ENCODE data around the gene TTC1. TPM values are rescaled to one million over a fixed set of nuclear protein-coding genes. Genes with fewer than 3 reads are reported as not detected.
"Not testable (repeated sequence)": the region's sequence is repeated elsewhere in the genome, so short reads cannot be mapped to it uniquely, and the experiment has no call there.

TTC1 gene
- polyA plus RNA-seq, 4 donors, result 42.2 to 49.2 (median 44.5) TPM

DNA sequence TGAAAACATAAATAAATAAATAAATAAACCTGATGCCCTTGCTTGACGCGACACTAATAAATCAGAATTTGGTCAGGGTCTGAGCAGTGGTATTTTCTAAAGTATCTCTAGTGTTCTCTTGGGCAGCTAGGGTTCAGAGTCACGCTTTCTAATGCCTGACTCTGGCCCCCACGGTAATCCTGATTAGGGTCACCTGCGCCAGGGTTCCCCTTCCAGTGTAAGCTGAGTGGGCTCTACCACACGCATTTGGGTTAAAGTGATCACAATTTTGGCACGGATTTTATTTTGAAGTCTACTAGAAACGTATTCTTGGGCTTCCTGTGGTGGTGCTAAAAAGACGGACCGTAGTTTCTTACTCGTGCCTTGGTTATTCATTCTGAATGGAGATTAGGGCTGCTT lies 651 bp downstream of the TTC1 start:
- Histone ChIP-seq H3K27ac (ENCODE audit: low read depth in 1 of 3, low read length in 2 of 3) (no peak overlapping the region), H3K9me3 (ENCODE audit: control insufficient read depth in 2 of 2, insufficient read depth in 1 of 2, low read depth in 1 of 2, low read length in 1 of 2) (no peaks in the 10 kb centered on the region), H3K4me3 (ENCODE audit: low read depth in 1 of 3, low read length in 3 of 3) (peak overlapping the region; percentile 75 to 93 (median 85)), H3K27me3 (ENCODE audit: control insufficient read depth in 3 of 3, insufficient read depth in 3 of 3, low read length in 3 of 3) (no peaks in the 10 kb centered on the region), H3K36me3 (ENCODE audit: control insufficient read depth in 3 of 3, insufficient read depth in 2 of 3, low read depth in 1 of 3, low read length in 3 of 3) (peaks cover 0 to 18% (median 0%) of the 10 kb centered on the region in 3 donors), H3K4me1 (ENCODE audit: control insufficient read depth in 3 of 3, insufficient read depth in 2 of 3, low read depth in 1 of 3, low read length in 2 of 3) (peaks cover 0 to 16% (median 7%) of the 10 kb centered on the region in 3 donors)
- 1 to 2% (median 2%) methylated on average over 11 of the region's 11 CpGs for WGBS, 3 donors
- FAIRE-seq (no peak), DNase-seq (no peak)

DNA sequence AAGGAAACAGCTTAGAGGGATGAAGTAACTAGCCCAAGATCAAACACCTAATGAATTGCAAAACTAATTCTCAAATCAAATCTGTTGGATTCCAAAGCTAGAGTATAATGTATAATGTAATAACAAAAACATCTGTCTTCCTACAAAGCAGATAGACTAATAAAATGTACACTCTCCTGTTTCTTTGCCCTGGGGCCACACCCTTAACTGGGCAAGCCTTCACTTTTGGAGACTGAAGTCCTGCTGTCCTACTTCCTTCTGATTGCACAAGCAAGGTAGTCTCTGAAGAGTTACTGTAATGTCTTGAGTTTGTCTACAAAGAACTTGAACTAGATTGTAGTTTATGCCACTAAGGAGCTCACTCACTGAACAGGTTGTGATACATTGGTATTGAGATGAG lies 2.5 kb downstream of the TTC1 start:
- peaks cover 0 to 16% (median 7%) of the 10 kb centered on the region in 3 donors for H3K4me1 ChIP-seq (ENCODE audit: control insufficient read depth in 3 of 3, insufficient read depth in 2 of 3, low read depth in 1 of 3, low read length in 2 of 3)
- peaks cover 0 to 28% (median 0%) of the 10 kb centered on the region in 3 donors for H3K36me3 ChIP-seq (ENCODE audit: control insufficient read depth in 3 of 3, insufficient read depth in 2 of 3, low read depth in 1 of 3, low read length in 3 of 3)
- H3K27me3 ChIP-seq (ENCODE audit: control insufficient read depth in 3 of 3, insufficient read depth in 3 of 3, low read length in 3 of 3), result no peaks in the 10 kb centered on the region
- H3K27ac ChIP-seq (ENCODE audit: low read depth in 1 of 3, low read length in 2 of 3), result no peak overlapping the region
- DNase-seq, result peak in 1 of 2 donors; percentile 55
- H3K4me3 ChIP-seq (ENCODE audit: low read depth in 1 of 3, low read length in 3 of 3), result no peak overlapping the region
- no peaks in the 10 kb centered on the region for H3K9me3 ChIP-seq (ENCODE audit: control insufficient read depth in 2 of 2, insufficient read depth in 1 of 2, low read depth in 1 of 2, low read length in 1 of 2)
- FAIRE-seq, result no peak

DNA sequence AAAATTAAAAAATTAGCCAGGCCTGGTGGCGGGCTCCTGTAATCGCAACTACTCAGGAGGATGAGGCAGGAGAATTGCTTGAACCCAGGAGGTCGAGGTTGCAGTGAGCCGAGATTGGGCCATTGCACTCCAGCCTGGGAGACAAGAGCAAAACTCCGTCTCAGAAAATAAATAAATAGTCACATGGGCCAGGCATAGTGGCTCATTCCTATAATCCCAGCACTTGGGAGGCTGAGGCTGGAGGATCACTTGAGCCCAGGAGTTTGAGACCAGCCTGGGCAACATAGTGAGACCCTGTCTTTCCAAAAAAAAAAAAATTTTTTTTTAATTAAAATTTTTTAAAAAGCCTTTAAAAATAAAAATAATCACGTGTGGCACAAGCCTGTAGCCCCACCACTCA lies 5.3 kb downstream of the TTC1 start:
- FAIRE-seq; DNase-seq; H3K27me3 ChIP-seq (ENCODE audit: control insufficient read depth in 3 of 3, insufficient read depth in 3 of 3, low read length in 3 of 3); H3K4me3 ChIP-seq (ENCODE audit: low read depth in 1 of 3, low read length in 3 of 3); H3K9me3 ChIP-seq (ENCODE audit: control insufficient read depth in 2 of 2, insufficient read depth in 1 of 2, low read depth in 1 of 2, low read length in 1 of 2); H3K27ac ChIP-seq (ENCODE audit: low read depth in 1 of 3, low read length in 2 of 3): not testable (repeated sequence)
- H3K36me3 ChIP-seq (ENCODE audit: control insufficient read depth in 3 of 3, insufficient read depth in 2 of 3, low read depth in 1 of 3, low read length in 3 of 3), result peaks cover 2 to 33% (median 4%) of the 10 kb centered on the region in 3 donors
- H3K4me1 ChIP-seq (ENCODE audit: control insufficient read depth in 3 of 3, insufficient read depth in 2 of 3, low read depth in 1 of 3, low read length in 2 of 3), result peaks cover 0 to 11% (median 7%) of the 10 kb centered on the region in 3 donors
- 95 to 98% (median 96%) methylated on average over 6 of the region's 6 CpGs for WGBS, 3 donors

DNA sequence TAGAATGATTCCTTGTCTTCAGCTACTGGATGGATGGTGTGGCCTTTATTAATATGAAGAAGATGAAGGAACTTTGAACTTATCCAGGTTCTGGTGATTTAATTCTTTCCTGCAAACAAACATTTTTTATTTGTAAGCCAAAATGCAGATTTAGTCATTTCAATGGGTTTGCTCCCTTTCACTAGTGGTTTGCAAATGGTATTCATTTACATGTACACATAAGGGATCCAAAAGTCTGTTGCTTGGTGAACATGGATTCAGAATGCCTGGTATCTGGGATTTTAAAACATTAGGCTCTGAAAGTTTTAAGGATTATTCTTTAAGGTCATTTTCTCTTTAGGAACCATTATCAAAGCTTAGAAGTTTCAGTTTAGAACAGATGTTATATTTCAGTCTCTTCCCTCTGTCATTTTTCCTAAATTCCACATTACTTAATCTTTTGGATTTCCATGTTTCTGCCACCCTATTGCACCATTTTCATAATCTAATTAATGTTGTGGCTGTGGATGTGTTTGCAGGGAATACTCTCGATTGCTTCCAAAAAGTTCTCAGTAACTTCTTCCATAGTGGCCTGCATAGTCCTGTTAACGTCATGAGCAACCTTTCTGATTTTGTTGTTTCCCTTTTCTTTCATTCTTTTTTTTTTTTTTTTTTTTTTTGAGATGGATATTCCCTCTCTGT lies 10.1 kb downstream of the TTC1 start:
- DNase-seq (no peak), FAIRE-seq (no peak)
- Histone ChIP-seq H3K27ac (ENCODE audit: low read depth in 1 of 3, low read length in 2 of 3) (no peak overlapping the region), H3K36me3 (ENCODE audit: control insufficient read depth in 3 of 3, insufficient read depth in 2 of 3, low read depth in 1 of 3, low read length in 3 of 3) (peaks cover 5 to 27% (median 6%) of the 10 kb centered on the region in 3 donors), H3K9me3 (ENCODE audit: control insufficient read depth in 2 of 2, insufficient read depth in 1 of 2, low read depth in 1 of 2, low read length in 1 of 2) (no peaks in the 10 kb centered on the region), H3K4me1 (ENCODE audit: control insufficient read depth in 3 of 3, insufficient read depth in 2 of 3, low read depth in 1 of 3, low read length in 2 of 3) (peaks cover 0 to 4% (median 0%) of the 10 kb centered on the region in 3 donors), H3K27me3 (ENCODE audit: control insufficient read depth in 3 of 3, insufficient read depth in 3 of 3, low read length in 3 of 3) (no peaks in the 10 kb centered on the region), H3K4me3 (ENCODE audit: low read depth in 1 of 3, low read length in 3 of 3) (no peak overlapping the region)
- 85 to 94% (median 88%) methylated on average over 2 of the region's 2 CpGs for WGBS, 3 donors

DNA sequence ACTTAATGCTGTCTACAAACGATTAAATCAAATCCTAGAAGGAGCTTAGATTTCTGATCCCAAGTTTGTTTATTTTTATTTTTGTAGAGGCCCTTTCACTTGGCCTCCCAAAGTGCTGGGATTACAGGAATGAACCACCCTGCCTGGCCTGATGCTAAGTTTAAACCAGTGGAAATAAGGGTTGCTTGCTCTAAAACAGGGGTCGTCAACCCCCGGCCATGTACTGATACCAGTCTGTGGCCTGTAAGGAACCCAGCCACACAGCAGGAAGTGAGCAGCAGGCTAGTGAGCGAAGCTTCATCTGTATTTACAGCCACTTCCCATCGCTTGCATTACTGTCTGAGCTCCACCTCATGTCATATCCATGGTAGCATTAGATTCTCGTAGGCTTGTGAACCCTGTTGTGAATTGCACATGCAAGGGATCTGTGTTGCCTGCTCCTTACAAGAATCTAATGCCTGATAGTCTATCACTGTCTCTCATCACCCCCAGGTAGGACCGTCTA lies 11.4 kb downstream of the TTC1 start:
- Histone ChIP-seq H3K4me1 (ENCODE audit: control insufficient read depth in 3 of 3, insufficient read depth in 2 of 3, low read depth in 1 of 3, low read length in 2 of 3) (peaks cover 0 to 4% (median 0%) of the 10 kb centered on the region in 3 donors), H3K36me3 (ENCODE audit: control insufficient read depth in 3 of 3, insufficient read depth in 2 of 3, low read depth in 1 of 3, low read length in 3 of 3) (peaks cover 5 to 23% (median 6%) of the 10 kb centered on the region in 3 donors), H3K9me3 (ENCODE audit: control insufficient read depth in 2 of 2, insufficient read depth in 1 of 2, low read depth in 1 of 2, low read length in 1 of 2) (no peaks in the 10 kb centered on the region), H3K27me3 (ENCODE audit: control insufficient read depth in 3 of 3, insufficient read depth in 3 of 3, low read length in 3 of 3) (no peaks in the 10 kb centered on the region), H3K4me3 (ENCODE audit: low read depth in 1 of 3, low read length in 3 of 3) (no peak overlapping the region), H3K27ac (ENCODE audit: low read depth in 1 of 3, low read length in 2 of 3) (peak overlapping the region in 2 of 3 donors; percentile 4 to 75)
- DNase-seq, result no peak
- WGBS, 3 donors, result 63 to 81% (median 65%) methylated on average over 7 of the region's 7 CpGs
- no peak for FAIRE-seq

DNA sequence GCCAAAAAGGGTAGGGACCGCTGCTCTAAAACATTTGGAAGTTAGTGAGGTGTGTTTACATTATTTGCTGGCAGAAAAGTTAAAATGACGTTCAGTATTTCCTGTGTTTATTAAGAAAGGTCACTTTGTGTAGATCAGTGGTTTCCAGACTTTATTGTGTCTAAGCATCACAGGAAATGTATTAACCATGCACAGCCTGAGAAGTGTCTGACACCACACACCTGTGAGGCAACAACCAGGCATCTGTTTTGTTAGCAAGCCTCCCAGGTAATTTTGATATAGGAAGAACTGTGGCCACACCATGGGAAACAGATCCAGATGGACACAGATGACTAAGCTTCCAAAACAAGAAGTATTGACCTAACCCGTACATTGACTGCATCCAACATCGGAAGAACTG lies 12.0 kb downstream of the TTC1 start:
- no peak for FAIRE-seq
- Histone ChIP-seq H3K9me3 (ENCODE audit: control insufficient read depth in 2 of 2, insufficient read depth in 1 of 2, low read depth in 1 of 2, low read length in 1 of 2) (no peaks in the 10 kb centered on the region), H3K27ac (ENCODE audit: low read depth in 1 of 3, low read length in 2 of 3) (peak overlapping the region in 2 of 3 donors; percentile 20 to 75)

DNA sequence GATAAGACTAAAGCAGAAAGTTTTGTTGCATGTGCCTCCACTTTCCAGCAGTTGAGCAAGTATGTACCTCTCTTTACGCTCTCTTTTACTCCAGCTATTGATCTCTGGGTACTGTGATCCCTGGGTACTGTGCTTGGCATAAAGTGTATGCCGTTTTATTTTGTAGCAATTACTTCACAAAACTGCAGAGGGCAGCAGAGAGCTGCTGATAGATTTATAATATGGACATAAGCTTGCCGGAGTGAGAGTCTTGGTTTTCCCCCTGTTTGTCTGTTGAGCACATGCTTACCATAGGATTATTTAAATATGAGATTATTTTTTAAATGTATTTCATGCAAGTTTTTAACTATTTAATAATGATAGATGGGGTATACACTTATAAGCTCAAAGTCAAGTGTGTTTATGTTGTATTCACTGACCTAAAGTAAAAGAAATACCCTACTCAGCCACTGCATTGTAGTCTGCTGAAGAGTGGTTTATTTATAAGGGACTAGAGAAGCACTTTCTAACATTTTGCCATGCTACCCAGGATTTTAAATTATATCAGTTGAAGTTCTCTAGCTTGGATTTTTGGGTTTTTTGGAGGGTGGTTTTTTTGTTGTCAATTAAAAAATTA lies 13.0 kb downstream of the TTC1 start:
- 3 to 11% (median 7%) methylated on average over 3 of the region's 3 CpGs for WGBS, 3 donors

More for the DNA sequence above, 12.0 kb downstream of the TTC1 start:
- peak in 1 of 2 donors; percentile 26 for DNase-seq
- peaks cover 5 to 20% (median 6%) of the 10 kb centered on the region in 3 donors for H3K36me3 ChIP-seq (ENCODE audit: control insufficient read depth in 3 of 3, insufficient read depth in 2 of 3, low read depth in 1 of 3, low read length in 3 of 3)
- H3K4me3 ChIP-seq (ENCODE audit: low read depth in 1 of 3, low read length in 3 of 3), result no peak overlapping the region
- peaks cover 0 to 4% (median 0%) of the 10 kb centered on the region in 3 donors for H3K4me1 ChIP-seq (ENCODE audit: control insufficient read depth in 3 of 3, insufficient read depth in 2 of 3, low read depth in 1 of 3, low read length in 2 of 3)
- no peaks in the 10 kb centered on the region for H3K27me3 ChIP-seq (ENCODE audit: control insufficient read depth in 3 of 3, insufficient read depth in 3 of 3, low read length in 3 of 3)
- WGBS, 3 donors, result 57 to 71% (median 64%) methylated on average over 4 of the region's 4 CpGs

DNA sequence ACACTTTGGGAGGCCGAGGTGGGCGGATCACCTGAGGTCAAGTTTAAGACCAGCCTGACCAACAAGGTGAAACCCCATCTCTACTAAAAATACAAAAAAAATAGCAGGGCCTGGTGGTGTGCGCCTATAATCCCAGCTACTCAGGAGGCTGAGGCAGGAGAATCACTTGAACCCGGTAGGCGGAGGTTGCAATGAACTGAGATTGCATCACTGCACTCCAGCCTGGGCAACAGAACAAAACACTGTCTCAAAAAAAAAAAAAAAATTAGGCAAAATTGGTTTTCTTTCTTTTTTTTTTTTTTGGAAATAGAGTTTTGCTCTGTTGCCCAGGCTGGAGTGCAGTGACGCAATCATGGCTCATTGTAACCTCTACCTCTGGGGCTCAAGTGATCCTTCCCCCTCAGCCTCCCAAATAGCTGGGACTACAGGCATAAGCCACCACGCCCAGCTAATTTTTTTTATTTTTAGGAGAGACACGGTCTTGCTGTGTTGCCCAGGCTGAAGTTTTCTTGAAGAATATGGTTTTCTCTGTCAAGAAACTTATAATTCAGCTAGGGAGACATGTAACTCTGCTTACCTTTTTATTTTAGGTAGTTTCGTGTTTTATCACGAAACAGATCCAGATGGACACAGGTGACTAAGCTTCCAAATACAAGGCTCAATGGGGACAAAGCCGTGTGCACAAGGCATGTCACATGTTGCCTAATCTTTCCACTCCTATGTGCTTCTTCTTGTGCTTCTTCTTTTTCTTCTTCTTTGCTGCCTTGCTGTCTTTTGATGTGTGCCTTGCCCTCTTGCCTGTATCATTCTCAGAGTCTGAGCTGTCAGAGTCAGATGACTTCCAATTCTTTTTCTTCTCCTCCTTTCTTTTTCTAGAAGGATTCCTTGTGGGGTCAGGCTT lies 14.3 kb downstream of the TTC1 start:
- H3K4me1 ChIP-seq (ENCODE audit: control insufficient read depth in 3 of 3, insufficient read depth in 2 of 3, low read depth in 1 of 3, low read length in 2 of 3), result peaks cover 0 to 4% (median 0%) of the 10 kb centered on the region in 3 donors
- H3K27ac ChIP-seq (ENCODE audit: low read depth in 1 of 3, low read length in 2 of 3), result no peak overlapping the region
- no peak for FAIRE-seq
- no peak for DNase-seq
- WGBS, 3 donors, result 87 to 91% (median 90%) methylated on average over 11 of the region's 11 CpGs
- peaks cover 2 to 22% (median 5%) of the 10 kb centered on the region in 3 donors for H3K36me3 ChIP-seq (ENCODE audit: control insufficient read depth in 3 of 3, insufficient read depth in 2 of 3, low read depth in 1 of 3, low read length in 3 of 3)
- no peaks in the 10 kb centered on the region for H3K9me3 ChIP-seq (ENCODE audit: control insufficient read depth in 2 of 2, insufficient read depth in 1 of 2, low read depth in 1 of 2, low read length in 1 of 2)
- no peak overlapping the region for H3K4me3 ChIP-seq (ENCODE audit: low read depth in 1 of 3, low read length in 3 of 3)
- H3K27me3 ChIP-seq (ENCODE audit: control insufficient read depth in 3 of 3, insufficient read depth in 3 of 3, low read length in 3 of 3), result no peaks in the 10 kb centered on the region

More for the DNA sequence above, 13.0 kb downstream of the TTC1 start:
- H3K4me3 ChIP-seq (ENCODE audit: low read depth in 1 of 3, low read length in 3 of 3), result no peak overlapping the region
- no peaks in the 10 kb centered on the region for H3K27me3 ChIP-seq (ENCODE audit: control insufficient read depth in 3 of 3, insufficient read depth in 3 of 3, low read length in 3 of 3)
- H3K27ac ChIP-seq (ENCODE audit: low read depth in 1 of 3, low read length in 2 of 3), result no peak overlapping the region
- DNase-seq (peak; percentile 81 to 86), FAIRE-seq (peak; percentile 15)
- H3K9me3 ChIP-seq (ENCODE audit: control insufficient read depth in 2 of 2, insufficient read depth in 1 of 2, low read depth in 1 of 2, low read length in 1 of 2), result no peaks in the 10 kb centered on the region
- H3K4me1 ChIP-seq (ENCODE audit: control insufficient read depth in 3 of 3, insufficient read depth in 2 of 3, low read depth in 1 of 3, low read length in 2 of 3), result peaks cover 0 to 4% (median 0%) of the 10 kb centered on the region in 3 donors
- peaks cover 2 to 19% (median 6%) of the 10 kb centered on the region in 3 donors for H3K36me3 ChIP-seq (ENCODE audit: control insufficient read depth in 3 of 3, insufficient read depth in 2 of 3, low read depth in 1 of 3, low read length in 3 of 3)

Measured in small intestine (tissue), 7 donors.